ENCODE results near the gene PRELP. TPM values are rescaled to one million over a fixed set of nuclear protein-coding genes. Genes with fewer than 3 reads are reported as not detected.

Gene PRELP
- total and polyA plus RNA-seq, 2 of the 8 experiments (the other 6 are each of a cell fraction or from before 2014, with no cell fraction given), result 0.13 to 0.23 TPM

GRCh38 chr1:203488539-203488938, 12.9 kb downstream of the PRELP start:
- no peak overlapping the region for H2AK5ac ChIP-seq (ENCODE audit: low read depth, low read length)
- H2BK120ac ChIP-seq (replicated peaks; ENCODE audit: low read depth, low read length), result no peak overlapping the region
- no peak overlapping the region for H2BK15ac ChIP-seq (ENCODE audit: low read length)
- H4K91ac ChIP-seq (replicated peaks; ENCODE audit: insufficient read length, low read length), result no peak overlapping the region
- TF ChIP-seq SP4 (IDR thresholded peaks at IDR 0.05; ENCODE audit: low read length), result no peak
- TF ChIP-seq TBP (IDR thresholded peaks at IDR 0.05; ENCODE audit: low read depth, low read length), result no peak
- no peak for TF ChIP-seq CBX5 (IDR thresholded peaks at IDR 0.05; ENCODE audit: low read depth, low read length)
- no peak for TF ChIP-seq SP2 (IDR thresholded peaks at IDR 0.05; ENCODE audit: low read length)
- TF ChIP-seq SP1 (IDR thresholded peaks at IDR 0.05; ENCODE audit: low read depth, low read length), result no peak
- TF ChIP-seq SIN3A (conservative IDR thresholded peaks at IDR 0.05 in 1 of 2, IDR thresholded peaks at IDR 0.05 in 1 of 2; ENCODE audit: low read depth in 1 of 2, low read length in 2 of 2), result no peak
- no peak for TF ChIP-seq SAP30 (IDR thresholded peaks at IDR 0.05; ENCODE audit: insufficient read depth, insufficient replicate concordance, low read length)
- TF ChIP-seq SIX5 (IDR thresholded peaks at IDR 0.05; ENCODE audit: low read depth, low read length), result no peak
- TF ChIP-seq GABPA (IDR thresholded peaks at IDR 0.05; ENCODE audit: borderline replicate concordance, insufficient read depth, low read length), result no peak
- TF ChIP-seq TAF7 (optimal IDR thresholded peaks at IDR 0.05; ENCODE audit: borderline replicate concordance, low read depth, low read length), result no peak
- TF ChIP-seq CHD2 (IDR thresholded peaks at IDR 0.05; ENCODE audit: low read length), result no peak
- no peak for TF ChIP-seq BCL11A (IDR thresholded peaks at IDR 0.05; ENCODE audit: low read depth in 2 of 2, low read length in 2 of 2)
- TF ChIP-seq POLR2A (IDR thresholded peaks at IDR 0.05; ENCODE audit: control extremely low read depth in 1 of 2, low read depth in 2 of 2, low read length in 2 of 2), result no peak
- no peaks in the 10 kb centered on the region for H3K36me3 ChIP-seq (ENCODE audit: control insufficient read depth in 2 of 4, insufficient read depth in 4 of 4, low read length in 3 of 4)
- no peaks in the 10 kb centered on the region for H3K79me2 ChIP-seq (ENCODE audit: control insufficient read depth in 1 of 2, insufficient read depth in 2 of 2, low read length in 2 of 2)
- H3K14ac ChIP-seq (ENCODE audit: insufficient read length), result no peak overlapping the region
- no peaks in the 10 kb centered on the region; a peak in 1 of 7 replicates for H3K27me3 ChIP-seq (replicated peaks in 1 of 4; ENCODE audit: control insufficient read depth in 3 of 4, extremely low read depth in 1 of 4, insufficient read depth in 3 of 4, low read length in 3 of 4)
- H2AFZ ChIP-seq (ENCODE audit: low read length), result no peak overlapping the region
- no peak for FAIRE-seq
- POLR2A ChIA-PET (ENCODE audit: partially characterized antibody), result interaction anchor here (1.1 to 1.4 kb wide), 4 partner anchors 19 to 161 kb away, joined by 3 to 5 read pairs (median 4); no protein-coding TSS in a partner anchor
- H3K23me2 ChIP-seq (ENCODE audit: low read depth, low read length), result no peaks in the 10 kb centered on the region
- no peak overlapping the region for H2BK20ac ChIP-seq (ENCODE audit: low read length)
- H4K20me1 ChIP-seq (replicated peaks in 1 of 2; ENCODE audit: control insufficient read depth in 1 of 2, insufficient read depth in 2 of 2, low read length in 2 of 2), result no peaks in the 10 kb centered on the region
- H3K27ac ChIP-seq (ENCODE audit: low read depth, low read length), result no peak overlapping the region
- H2BK5ac ChIP-seq (ENCODE audit: low read depth, low read length), result no peak overlapping the region
- H3K4me2 ChIP-seq (ENCODE audit: insufficient read depth in 1 of 2, low read depth in 2 of 2, low read length in 2 of 2), result no peak overlapping the region
- peaks cover 0 to 17% (median 8%) of the 10 kb centered on the region in 4 experiments; a peak in 6 of 7 replicates for H3K4me1 ChIP-seq (replicated peaks in 1 of 4; ENCODE audit: control insufficient read depth in 3 of 4, insufficient read depth in 4 of 4, low read length in 3 of 4)
- no peak overlapping the region for H3K4me3 ChIP-seq (ENCODE audit: extremely low read depth in 1 of 4, insufficient read depth in 2 of 4, low read depth in 3 of 4, low read length in 4 of 4)
- DNase-seq (ENCODE audit: low read depth in 1 of 2, low spot score in 2 of 2), result no peak
- no peak overlapping the region for H4K5ac ChIP-seq (ENCODE audit: insufficient read length, low read depth, low read length)
- H3K9me3 ChIP-seq (ENCODE audit: insufficient read depth in 2 of 2, low read depth in 1 of 2, low read length in 1 of 2), result no peaks in the 10 kb centered on the region
- H2BK12ac ChIP-seq (ENCODE audit: low read depth, low read length), result no peak overlapping the region
- CTCF ChIA-PET (ENCODE audit: partially characterized antibody), result interaction anchor here (0.6 to 7.4 kb wide), 57 partner anchors 7 to 431 kb away, joined by 3 to 188 read pairs (median 5); partner anchors contain the start of genes ATP2B4 and PRELP
- WGBS, 2 experiments (ENCODE audit: extremely low coverage in 1 of 2, insufficient coverage in 1 of 2, insufficient read length in 1 of 2, insufficient replicate concordance in 2 of 2, low coverage in 1 of 2, low lambda C conversion rate in 2 of 2, missing lambda C conversion rate in 1 of 2), result 89% methylated on average over 6 of the region's 7 CpGs; no CpG with 5 or more reads in 1 of the 2 experiments
- no peaks in the 10 kb centered on the region for H3K79me1 ChIP-seq (ENCODE audit: low read depth, low read length)
- H3K18ac ChIP-seq (ENCODE audit: extremely low read depth, low read length), result no peak overlapping the region
- no peak overlapping the region for H4K8ac ChIP-seq (ENCODE audit: extremely low read depth, insufficient read depth, low read length)
- H3K9ac ChIP-seq (replicated peaks in 1 of 4; ENCODE audit: extremely low read depth in 1 of 4, low read depth in 3 of 4, low read length in 3 of 4), result no peak overlapping the region
- no peak overlapping the region for H3K56ac ChIP-seq (replicated peaks; ENCODE audit: insufficient read length, low read depth, low read length)
- no peak overlapping the region for H3K4ac ChIP-seq (replicated peaks; ENCODE audit: insufficient read length, low read depth, low read length)
- H3K23ac ChIP-seq (ENCODE audit: insufficient read length), result no peak overlapping the region
